ENCODE results near the gene CAP2.
"Not testable (repeated sequence)": the region's sequence is repeated elsewhere in the genome, so short reads cannot be mapped to it uniquely, and the experiment has no call there.

Gene CAP2

GRCh38 chr6:17405181-17405943 is 12.0 kb downstream of the CAP2 start:
- not testable (repeated sequence) for DNase-seq

GRCh38 chr6:17405944-17406245 is 12.5 kb downstream of the CAP2 start:
- DNase-seq, result no peak

GRCh38 chr6:17408081-17408480 is 14.7 kb downstream of the CAP2 start:
- no peak for DNase-seq

DNA sequence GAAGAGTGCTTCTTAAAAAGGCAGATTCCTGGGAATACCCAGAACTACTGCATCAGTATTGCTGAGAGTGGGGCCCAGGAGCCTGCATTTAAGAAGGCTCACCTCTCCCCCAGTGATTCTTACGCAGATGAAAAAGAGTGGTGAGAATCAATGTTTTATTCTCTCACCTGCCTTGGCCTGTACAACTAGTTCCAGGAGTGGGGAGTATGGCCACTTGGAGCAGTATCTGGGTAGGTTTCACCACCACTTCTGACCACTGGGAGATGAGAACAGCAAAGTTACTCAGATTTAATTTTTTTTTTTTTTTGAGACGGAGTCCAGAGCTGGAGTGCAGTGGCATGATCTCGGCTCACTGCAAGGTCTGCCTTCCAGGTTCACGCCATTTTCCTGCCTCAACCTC is 16.9 kb downstream of the CAP2 start:
- no peak for DNase-seq

- no peak for DNase-seq
Measured at GRCh38 chr6:17413313-17413750, 19.9 kb downstream of the CAP2 start.

DNA sequence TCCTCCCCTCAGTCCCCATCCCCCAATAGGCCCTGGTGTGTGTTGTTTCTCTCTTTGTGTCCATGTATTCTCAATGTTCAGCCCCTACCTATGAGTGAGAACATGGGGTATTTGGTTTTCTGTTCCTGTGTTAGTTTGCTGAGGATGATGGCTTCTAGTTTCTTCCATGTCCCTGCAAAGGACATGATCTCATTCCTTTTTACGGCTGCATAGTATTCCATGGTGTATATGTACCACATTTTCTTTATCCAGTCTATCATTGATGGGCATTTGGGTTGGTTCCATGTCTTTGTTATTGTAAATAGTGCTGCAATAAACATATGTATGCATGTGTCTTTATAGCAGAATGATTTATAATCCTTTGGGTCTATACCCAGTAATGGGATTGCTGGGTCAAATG is 21.0 kb downstream of the CAP2 start:
- not testable (repeated sequence) for DNase-seq

DNA sequence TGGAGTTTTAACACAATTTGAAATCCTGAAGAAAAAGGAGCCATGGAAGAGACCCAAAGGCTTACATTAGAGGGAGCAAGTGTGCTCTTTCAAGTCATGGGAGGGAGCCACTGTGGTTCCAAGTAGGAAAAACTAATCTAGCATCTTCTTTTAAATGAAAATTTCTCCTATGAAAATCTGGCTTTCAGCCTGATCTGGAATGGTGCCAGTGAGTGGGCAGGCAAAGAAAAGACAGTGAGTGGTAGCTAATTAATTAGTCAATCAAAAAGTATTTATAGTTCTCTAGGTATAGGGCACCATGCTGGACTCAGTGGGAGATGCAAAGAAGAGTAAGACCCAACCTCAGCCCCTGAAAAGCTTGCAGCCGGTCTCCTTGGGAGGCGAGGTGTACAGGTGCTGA is 21.9 kb downstream of the CAP2 start:
- no peak for DNase-seq

DNA sequence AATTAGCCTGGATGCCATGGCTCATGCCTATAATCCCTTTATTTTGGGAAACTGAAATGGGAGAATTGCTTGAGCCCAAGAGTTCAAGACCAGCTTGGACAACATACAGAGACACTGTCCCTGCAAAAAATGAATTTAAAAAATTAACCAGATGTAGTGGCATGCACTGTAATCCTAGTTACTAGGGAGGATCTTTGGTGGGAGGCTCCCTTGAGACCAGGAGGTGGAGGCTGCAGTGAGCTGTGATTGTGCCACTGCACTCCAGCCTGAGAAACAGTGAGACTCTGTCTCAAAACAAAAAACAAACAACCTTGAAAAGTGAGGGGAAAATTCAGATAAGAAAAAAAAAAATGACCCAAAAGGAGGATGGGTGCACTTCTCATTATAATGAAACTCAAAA is 23.4 kb downstream of the CAP2 start:
- DNase-seq, result no peak

DNA sequence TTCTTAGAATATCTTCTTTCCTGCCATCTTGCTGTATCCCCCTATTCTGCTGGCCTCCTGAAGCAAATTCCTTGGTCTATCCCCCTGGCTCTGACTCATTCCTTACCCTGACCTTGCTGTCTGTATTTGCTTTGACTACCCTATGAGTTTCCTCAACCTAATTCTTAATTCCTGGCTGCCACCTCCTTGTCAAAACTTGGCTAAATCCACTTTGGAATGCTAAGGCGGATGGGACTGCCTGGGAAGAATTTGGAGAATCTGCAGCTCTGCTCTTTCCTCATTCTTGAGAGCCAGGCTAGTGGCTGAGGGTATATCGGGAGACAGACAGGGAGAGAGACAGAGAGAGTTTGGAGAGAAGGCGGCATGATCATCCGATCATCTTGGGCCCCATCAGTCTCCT is 24.4 kb downstream of the CAP2 start:
- DNase-seq, result no peak

DNA sequence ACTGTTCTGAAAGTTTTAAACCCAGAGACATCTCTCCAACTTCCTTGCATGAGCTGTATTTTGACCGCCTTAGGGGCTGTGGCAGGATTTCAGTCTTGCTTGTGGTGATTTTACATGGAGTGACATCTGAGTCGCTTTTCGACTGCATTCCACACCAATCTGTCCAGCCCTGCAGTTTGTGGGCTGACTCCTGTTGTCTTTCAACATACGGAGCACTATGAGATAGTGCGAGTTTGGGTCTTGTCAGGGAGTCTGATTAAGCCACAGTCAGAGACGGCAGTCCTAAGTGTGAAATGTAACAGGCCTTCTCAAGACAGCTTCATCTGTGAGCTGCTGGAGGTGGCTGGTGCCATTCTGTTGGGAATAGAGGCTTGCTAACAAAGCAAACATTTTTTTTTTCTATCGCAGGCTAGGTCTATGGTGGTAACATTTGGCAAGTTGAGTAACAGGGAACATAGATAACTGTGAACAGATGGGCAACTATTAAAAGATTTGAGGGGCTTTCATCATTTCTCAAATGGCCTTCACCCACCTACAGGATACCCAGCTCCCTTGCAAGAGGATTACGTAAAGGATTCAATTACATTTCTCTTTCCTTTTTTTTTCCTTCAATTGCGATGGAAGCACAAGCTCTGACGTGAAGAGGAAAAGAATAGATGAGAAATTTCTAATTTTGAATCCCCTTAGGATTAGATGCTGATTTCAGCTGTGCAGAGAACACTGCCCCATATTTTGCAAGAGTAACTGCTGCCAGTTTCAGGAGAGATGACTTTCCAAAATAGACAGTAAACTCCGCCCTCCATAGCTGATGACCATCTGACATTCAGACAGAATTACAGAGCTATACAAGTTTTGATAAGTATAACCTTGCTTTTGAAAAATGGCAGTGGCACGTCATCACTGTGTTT is 25.1 kb downstream of the CAP2 start:
- no peak for DNase-seq

DNA sequence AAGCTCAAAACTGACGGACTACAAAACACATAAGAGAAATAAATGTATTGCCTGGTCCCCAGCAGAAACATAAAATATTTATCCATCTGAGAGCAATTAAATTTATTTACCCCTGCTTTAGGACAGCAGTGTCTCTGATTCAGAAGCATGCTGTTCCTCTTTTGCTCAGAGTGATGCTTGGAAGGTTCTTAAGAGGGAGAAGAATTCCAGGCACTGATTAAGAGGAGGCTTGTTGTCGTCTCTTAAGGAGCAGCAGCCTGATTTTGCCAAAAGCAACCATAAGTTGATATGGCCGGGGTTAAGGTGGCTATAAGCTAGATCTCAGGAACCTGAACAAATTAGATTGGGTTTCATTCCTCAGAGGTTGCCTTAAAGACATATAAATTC is 25.8 kb downstream of the CAP2 start:
- no peak for DNase-seq

GRCh38 chr6:17420368-17420767 is 27.0 kb downstream of the CAP2 start:
- no peak for DNase-seq

DNA sequence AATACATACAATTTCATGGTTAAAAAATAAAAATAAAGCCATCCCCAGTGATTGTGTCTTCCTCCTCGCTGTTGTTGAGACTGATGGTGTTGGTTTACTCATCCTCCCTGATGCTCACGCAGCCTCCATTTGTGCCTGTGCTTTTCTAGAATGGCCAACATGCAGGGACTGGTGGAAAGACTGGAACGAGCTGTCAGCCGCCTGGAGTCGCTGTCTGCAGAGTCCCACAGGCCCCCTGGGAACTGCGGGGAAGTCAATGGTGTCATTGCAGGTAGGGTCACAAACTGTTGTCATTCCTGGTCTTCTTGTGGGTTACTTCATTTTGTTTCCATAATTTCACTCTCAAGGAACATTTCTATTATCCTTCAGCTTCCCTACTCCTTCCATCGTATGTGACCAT is 28.0 kb downstream of the CAP2 start:
- no peak for DNase-seq

GRCh38 chr6:17423026-17423425 is 29.6 kb downstream of the CAP2 start:
- DNase-seq, result no peak

- no peak for DNase-seq
Measured at GRCh38 chr6:17427062-17427461, 33.7 kb downstream of the CAP2 start.

GRCh38 chr6:17427617-17428016 is 34.2 kb downstream of the CAP2 start:
- no peak for DNase-seq

- DNase-seq, result not testable (repeated sequence)
Measured at GRCh38 chr6:17428595-17429120, 35.3 kb downstream of the CAP2 start.

DNA sequence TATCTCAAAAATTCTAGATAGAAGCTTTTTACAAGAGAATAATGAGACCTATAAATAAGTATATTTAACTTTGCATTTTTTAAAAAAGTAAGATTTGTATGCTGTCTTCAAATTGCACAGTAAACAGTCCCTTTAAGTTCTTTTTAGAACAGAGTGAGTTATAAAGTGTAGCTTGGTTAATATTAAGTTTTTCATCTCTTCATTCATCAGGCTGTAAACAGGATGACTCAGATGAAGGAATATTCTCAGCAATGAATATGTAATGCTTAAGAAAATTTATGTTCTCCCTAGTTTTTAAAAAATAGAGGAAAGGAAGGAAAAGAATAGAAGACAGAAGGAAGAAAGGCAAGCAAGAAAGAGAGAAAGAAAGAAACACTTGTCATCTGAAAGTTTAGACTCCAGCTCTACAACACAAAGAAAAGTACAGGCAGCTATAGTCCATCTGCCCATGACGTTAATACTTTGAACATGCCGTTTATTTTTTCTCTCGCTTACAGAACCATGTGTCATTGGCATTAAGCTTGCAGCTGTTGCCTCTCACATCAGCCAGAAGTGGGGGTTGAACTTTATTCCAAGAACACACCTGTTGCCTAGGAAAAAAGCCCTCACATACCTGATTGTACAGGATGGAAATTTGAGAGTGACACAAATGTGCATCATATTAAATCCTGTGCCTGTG is 36.1 kb downstream of the CAP2 start:
- no peak for DNase-seq

GRCh38 chr6:17431581-17431980 is 38.2 kb downstream of the CAP2 start:
- DNase-seq, result no peak

GRCh38 chr6:17432356-17432755 is 39.0 kb downstream of the CAP2 start:
- no peak for DNase-seq

DNA sequence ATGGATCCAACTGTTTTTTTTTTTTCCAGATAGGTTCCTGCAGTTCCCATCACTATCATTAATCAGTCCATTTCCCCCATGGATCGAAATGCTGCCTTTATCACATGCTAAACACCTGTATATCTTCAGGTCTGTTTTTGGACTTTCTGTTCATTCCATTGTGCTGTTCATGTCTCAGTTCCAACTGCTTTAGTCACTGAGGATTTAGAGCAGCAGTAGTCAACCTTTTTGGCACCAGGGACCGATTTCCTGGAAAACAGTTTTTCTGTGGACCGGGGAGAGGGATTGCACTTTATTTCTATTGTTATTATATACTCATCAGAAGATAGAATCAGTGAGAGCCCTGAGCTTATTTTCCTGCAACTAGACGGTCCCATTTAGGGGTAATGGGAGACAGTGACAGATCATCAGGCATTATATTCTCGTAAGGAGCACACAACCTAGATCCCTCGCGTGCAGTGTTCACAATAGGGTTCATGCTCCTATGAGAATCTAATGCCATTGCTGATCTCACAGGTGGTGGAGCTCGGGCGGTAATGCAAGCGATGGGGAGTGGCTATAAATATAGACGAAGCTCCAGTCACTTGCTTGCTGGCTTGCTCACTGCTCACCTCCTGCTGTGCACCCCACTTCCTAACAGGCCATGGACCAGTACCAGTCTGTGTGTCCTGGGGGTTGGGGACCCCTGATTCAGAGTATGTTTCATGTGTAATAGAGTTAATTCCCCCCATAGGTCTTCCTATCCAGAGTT is 46.0 kb downstream of the CAP2 start:
- DNase-seq, result no peak

DNA sequence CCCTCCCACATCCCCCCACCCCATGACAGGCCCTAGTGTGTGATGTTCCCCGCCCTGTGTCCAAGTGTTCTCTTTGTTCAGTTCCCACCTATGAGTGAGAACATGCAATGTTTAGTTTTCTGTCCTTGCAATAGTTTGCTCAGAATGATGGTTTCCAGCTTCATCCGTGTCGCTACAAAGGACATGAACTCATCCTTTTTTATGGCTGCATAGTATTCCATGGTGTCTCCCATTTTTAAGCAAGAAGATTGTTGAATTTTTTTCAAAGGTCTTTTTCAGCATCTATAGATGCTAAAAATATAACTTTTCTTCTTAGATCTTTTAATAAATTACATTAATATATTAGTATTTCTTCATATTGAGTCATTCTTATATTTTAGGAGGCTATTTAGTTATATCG is 47.4 kb downstream of the CAP2 start:
- DNase-seq, result not testable (repeated sequence)

GRCh38 chr6:17442196-17442595 is 48.8 kb downstream of the CAP2 start:
- no peak for DNase-seq
